Right forelimb (tissue), 1 donor: ENCODE results near the gene MSI2.

Source experiments
- DNase-seq: peaks from one replicate; pipeline ENCODE4 v3.0.0-alpha.2; 2018

Gene MSI2

GRCh38 chr17:57533684-57534305, 277.5 kb downstream of the MSI2 start:
- no peak for DNase-seq

- DNase-seq, result no peak
Observed at GRCh38 chr17:57534863-57535248, 278.5 kb downstream of the MSI2 start.

- DNase-seq, result no peak
Observed at GRCh38 chr17:57535249-57535966, 279.1 kb downstream of the MSI2 start.

GRCh38 chr17:57536289-57536688, 280.0 kb downstream of the MSI2 start:
- no peak for DNase-seq

GRCh38 chr17:57536789-57537523, 280.6 kb downstream of the MSI2 start:
- DNase-seq, result no peak

- no peak for DNase-seq
Observed at GRCh38 chr17:57537524-57538410, 281.4 kb downstream of the MSI2 start.

- no peak for DNase-seq
Observed at GRCh38 chr17:57538736-57539456, 282.6 kb downstream of the MSI2 start.

GRCh38 chr17:57539529-57540301, 283.4 kb downstream of the MSI2 start:
- DNase-seq, result no peak

GRCh38 chr17:57540596-57540995, 284.3 kb downstream of the MSI2 start:
- DNase-seq, result no peak

- no peak for DNase-seq
Observed at GRCh38 chr17:57541049-57541448, 284.7 kb downstream of the MSI2 start.

- no peak for DNase-seq
Observed at GRCh38 chr17:57541472-57542394, 285.4 kb downstream of the MSI2 start.

- no peak for DNase-seq
Observed at GRCh38 chr17:57542510-57542909, 286.2 kb downstream of the MSI2 start.

- DNase-seq, result no peak
Observed at GRCh38 chr17:57543230-57543629, 286.9 kb downstream of the MSI2 start.

GRCh38 chr17:57544401-57544800, 288.1 kb downstream of the MSI2 start:
- no peak for DNase-seq

- DNase-seq, result no peak
Observed at GRCh38 chr17:57544834-57545463, 288.6 kb downstream of the MSI2 start.

- no peak for DNase-seq
Observed at GRCh38 chr17:57545731-57546342, 289.5 kb downstream of the MSI2 start.

GRCh38 chr17:57548421-57549410, 292.4 kb downstream of the MSI2 start:
- no peak for DNase-seq

GRCh38 chr17:57549468-57549867, 293.1 kb downstream of the MSI2 start:
- no peak for DNase-seq
